Vagina (tissue), 2 donors: ENCODE measurements around the gene SNED1. TPM values are rescaled to one million over a fixed set of nuclear protein-coding genes. Genes with fewer than 3 reads are reported as not detected.

Experiments used
- DNase-seq, 2 donors: peaks; one replicate each; pipeline ENCODE4 v3.0.0-alpha.2; 2017; ENCODE audit errors: extremely low spot score in 2 of 2
- H3K27ac ChIP-seq: fragments of 200-600 bp; sonication (generic); one replicate; pipeline ENCODE4 v1.5.1; 2019
- H3K27me3 ChIP-seq: fragments of 200-600 bp; sonication (generic); one replicate; pipeline ENCODE4 v1.5.1; 2019
- H3K36me3 ChIP-seq, 2 donors: fragments of 200-600 bp; sonication (generic); one replicate each; pipeline ENCODE4 v1.5.1; 2017 to 2019
- H3K4me1 ChIP-seq: fragments of 200-600 bp; sonication (generic); one replicate; pipeline ENCODE4 v1.5.1; 2019
- H3K4me3 ChIP-seq, 2 donors: fragments of 200-600 bp; sonication (generic); 1 replicate in 1 of 2; 2 replicates in 1 of 2; pipeline ENCODE4 v1.5.1; 2016 to 2019
- H3K9me3 ChIP-seq: fragments of 200-600 bp; sonication (generic); one replicate; pipeline ENCODE4 v1.5.1; 2019
- CTCF ChIP-seq, 3 experiments: fragments of 450-650 bp in 2 of 3; fragments of 200-600 bp in 1 of 3; sonication (generic) in 1 of 3; IDR thresholded peaks; one replicate each; pipeline ENCODE4 v1.5.1; 2017 to 2019; ENCODE audit warnings: antibody characterized with exemption in 3 of 3, mild to moderate bottlenecking in 2 of 3, moderate library complexity in 2 of 3
- POLR2A ChIP-seq, 2 donors: fragments of 450-650 bp; IDR thresholded peaks; one replicate each; pipeline ENCODE4 v1.6.1; 2017; ENCODE audit warnings: antibody characterized with exemption in 2 of 2, mild to moderate bottlenecking in 2 of 2, moderate library complexity in 2 of 2
- POLR2AphosphoS5 ChIP-seq, 2 donors: sonication (generic); formaldehyde crosslinking; IDR thresholded peaks; one replicate each; pipeline ENCODE4 v1.9.0; 2017; ENCODE audit warnings: antibody characterized with exemption in 2 of 2, mild to moderate bottlenecking in 2 of 2, low read depth in 1 of 2; ENCODE audit not compliant: insufficient read depth in 1 of 2
- intact Hi-C: fragments of 100-400 bp; cut with DNase I; formaldehyde crosslinking; loops from one replicate; pipeline ENCODE4 v1.15.1; 2023
- total RNA-seq: library from RNA; depleted of rRNA; stranded (reverse); fragments of >200 nt; gene quantifications from one replicate; pipeline ENCODE4 v1.2.3, GENCODE V29; 2016

SNED1 gene
- total RNA-seq, 1 donor from 2014 or later: 55.5 TPM

GRCh38 chr2:241116606-241117560, 118.5 kb downstream of the SNED1 start:
- TF ChIP-seq POLR2AphosphoS5 (IDR thresholded peaks at IDR 0.05; ENCODE audit: insufficient read depth in 1 of 2, low read depth in 1 of 2) (no peak), POLR2A (IDR thresholded peaks at IDR 0.05) (no peak), CTCF (IDR thresholded peaks at IDR 0.05) (no peak)

GRCh38 chr2:241118737-241119505, 120.5 kb downstream of the SNED1 start:
- intact Hi-C loops: no loop called here

More at GRCh38 chr2:241116606-241117560, 118.5 kb downstream of the SNED1 start:
- intact Hi-C loops: no loop called here
- H3K4me1 ChIP-seq: no peaks in the 10 kb centered on the region
- no peak overlapping the region for H3K27ac ChIP-seq
- DNase-seq: no peak
- no peaks in the 10 kb centered on the region for H3K36me3 ChIP-seq
- H3K4me3 ChIP-seq: no peak overlapping the region
- H3K27me3 ChIP-seq: no peaks in the 10 kb centered on the region
- H3K9me3 ChIP-seq: no peaks in the 10 kb centered on the region

GRCh38 chr2:241120440-241120839, 122.0 kb downstream of the SNED1 start:
- Histone ChIP-seq H3K27ac (no peak overlapping the region), H3K4me3 (no peak overlapping the region), H3K36me3 (no peaks in the 10 kb centered on the region), H3K4me1 (no peaks in the 10 kb centered on the region), H3K27me3 (no peaks in the 10 kb centered on the region), H3K9me3 (no peaks in the 10 kb centered on the region)
- TF ChIP-seq CTCF (IDR thresholded peaks at IDR 0.05) (no peak), POLR2A (IDR thresholded peaks at IDR 0.05) (no peak), POLR2AphosphoS5 (IDR thresholded peaks at IDR 0.05; ENCODE audit: insufficient read depth in 1 of 2, low read depth in 1 of 2) (no peak)
- intact Hi-C loops: no loop called here
- no peak for DNase-seq

More at GRCh38 chr2:241118737-241119505, 120.5 kb downstream of the SNED1 start:
- no peak for TF ChIP-seq CTCF (IDR thresholded peaks at IDR 0.05)
- TF ChIP-seq POLR2AphosphoS5 (IDR thresholded peaks at IDR 0.05; ENCODE audit: insufficient read depth in 1 of 2, low read depth in 1 of 2): no peak
- no peak for TF ChIP-seq POLR2A (IDR thresholded peaks at IDR 0.05)
- Histone ChIP-seq H3K36me3 (no peaks in the 10 kb centered on the region), H3K4me1 (no peaks in the 10 kb centered on the region), H3K4me3 (no peak overlapping the region), H3K27ac (no peak overlapping the region), H3K9me3 (no peaks in the 10 kb centered on the region), H3K27me3 (no peaks in the 10 kb centered on the region)
- DNase-seq: no peak

- H3K27me3 ChIP-seq: no peaks in the 10 kb centered on the region
- no peaks in the 10 kb centered on the region for H3K4me1 ChIP-seq
- H3K9me3 ChIP-seq: no peaks in the 10 kb centered on the region
- no peak overlapping the region for H3K4me3 ChIP-seq
- intact Hi-C loops: no loop called here
- no peak for DNase-seq
- H3K27ac ChIP-seq: no peak overlapping the region
- no peaks in the 10 kb centered on the region for H3K36me3 ChIP-seq
- no peak for TF ChIP-seq POLR2AphosphoS5 (IDR thresholded peaks at IDR 0.05; ENCODE audit: insufficient read depth in 1 of 2, low read depth in 1 of 2)
- TF ChIP-seq POLR2A (IDR thresholded peaks at IDR 0.05): no peak
- no peak for TF ChIP-seq CTCF (IDR thresholded peaks at IDR 0.05)
Measured at GRCh38 chr2:241121008-241121407, 122.6 kb downstream of the SNED1 start.
